Measurements from ENCODE around the gene ACAA1.
A peak's percentile ranks its signal among the peaks of the same experiment; 100 is the strongest.

ACAA1 gene

GRCh38 chr3:38168151-38169026 is 31.5 kb upstream of the ACAA1 start:
- peak overlapping the region; percentile 8 for H3K4me3 ChIP-seq (ENCODE audit: low read depth, low read length)
- TF ChIP-seq, protein P1, sequence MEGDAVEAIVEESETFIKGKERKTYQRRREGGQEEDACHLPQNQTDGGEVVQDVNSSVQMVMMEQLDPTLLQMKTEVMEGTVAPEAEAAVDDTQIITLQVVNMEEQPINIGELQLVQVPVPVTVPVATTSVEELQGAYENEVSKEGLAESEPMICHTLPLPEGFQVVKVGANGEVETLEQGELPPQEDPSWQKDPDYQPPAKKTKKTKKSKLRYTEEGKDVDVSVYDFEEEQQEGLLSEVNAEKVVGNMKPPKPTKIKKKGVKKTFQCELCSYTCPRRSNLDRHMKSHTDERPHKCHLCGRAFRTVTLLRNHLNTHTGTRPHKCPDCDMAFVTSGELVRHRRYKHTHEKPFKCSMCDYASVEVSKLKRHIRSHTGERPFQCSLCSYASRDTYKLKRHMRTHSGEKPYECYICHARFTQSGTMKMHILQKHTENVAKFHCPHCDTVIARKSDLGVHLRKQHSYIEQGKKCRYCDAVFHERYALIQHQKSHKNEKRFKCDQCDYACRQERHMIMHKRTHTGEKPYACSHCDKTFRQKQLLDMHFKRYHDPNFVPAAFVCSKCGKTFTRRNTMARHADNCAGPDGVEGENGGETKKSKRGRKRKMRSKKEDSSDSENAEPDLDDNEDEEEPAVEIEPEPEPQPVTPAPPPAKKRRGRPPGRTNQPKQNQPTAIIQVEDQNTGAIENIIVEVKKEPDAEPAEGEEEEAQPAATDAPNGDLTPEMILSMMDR (IDR thresholded peaks at IDR 0.05; ENCODE audit: low read depth, low read length) = no peak
- DNase-seq (ENCODE audit: low read depth, low spot score) = peak; percentile 75
- in situ Hi-C loops (cut with HindIII; ENCODE audit: low sequenced_read_pairs) = no loop called here

- no peak overlapping the region for H3K4me3 ChIP-seq (ENCODE audit: low read depth, low read length)
- TF ChIP-seq, protein P1 (IDR thresholded peaks at IDR 0.05; ENCODE audit: low read depth, low read length) = no peak
- in situ Hi-C loops (cut with HindIII; ENCODE audit: low sequenced_read_pairs) = no loop called here
- no peak for DNase-seq (ENCODE audit: low read depth, low spot score)
These were observed 30.7 kb upstream of the ACAA1 start for GRCh38 chr3:38167591-38167990.

- in situ Hi-C loops (cut with HindIII; ENCODE audit: low sequenced_read_pairs) = no loop called here
- TF ChIP-seq, protein P1 (IDR thresholded peaks at IDR 0.05; ENCODE audit: low read depth, low read length) = no peak
- peak; percentile 31 for DNase-seq (ENCODE audit: low read depth, low spot score)
- H3K4me3 ChIP-seq (ENCODE audit: low read depth, low read length) = peak overlapping the region; percentile 87
These were observed 28.9 kb upstream of the ACAA1 start for GRCh38 chr3:38165722-38166387.

- peak; percentile 100 for DNase-seq (ENCODE audit: low read depth, low spot score)
- H3K4me3 ChIP-seq (ENCODE audit: low read depth, low read length) = peak within 1 kb of the TSS; percentile 87
- in situ Hi-C loops (cut with HindIII; ENCODE audit: low sequenced_read_pairs) = no loop called here
- TF ChIP-seq, protein P1 (IDR thresholded peaks at IDR 0.05; ENCODE audit: low read depth, low read length) = no peak
These were observed 28.2 kb upstream of the ACAA1 start, which contains the start of gene OXSR1 for GRCh38 chr3:38164952-38165721. Gene OXSR1, plus strand, starts transcription at chr3:38165537. Its CDS starts 340 bp downstream, at chr3:38165877.

GRCh38 chr3:38164643-38164951 is 27.7 kb upstream of the ACAA1 start:
- peak overlapping the region; percentile 87 for H3K4me3 ChIP-seq (ENCODE audit: low read depth, low read length)
- TF ChIP-seq, protein P1 (IDR thresholded peaks at IDR 0.05; ENCODE audit: low read depth, low read length) = no peak
- in situ Hi-C loops (cut with HindIII; ENCODE audit: low sequenced_read_pairs) = no loop called here
- DNase-seq (ENCODE audit: low read depth, low spot score) = no peak

Measured in astrocyte of the spinal cord (primary cell).